NCI-H2107 treated with DMSO at 0.1 percent for 48 hours (cell line): Measurements from ENCODE around the gene FA2H.
"Not testable (repeated sequence)": the region's sequence is repeated elsewhere in the genome, so short reads cannot be mapped to it uniquely, and the experiment has no call there.

Experiments
- DNase-seq: peaks from one replicate; lab custom pipeline; 2025; ENCODE audit not compliant: unreplicated experiment; lab: John Stamatoyannopoulos, UW

The FA2H gene

DNA sequence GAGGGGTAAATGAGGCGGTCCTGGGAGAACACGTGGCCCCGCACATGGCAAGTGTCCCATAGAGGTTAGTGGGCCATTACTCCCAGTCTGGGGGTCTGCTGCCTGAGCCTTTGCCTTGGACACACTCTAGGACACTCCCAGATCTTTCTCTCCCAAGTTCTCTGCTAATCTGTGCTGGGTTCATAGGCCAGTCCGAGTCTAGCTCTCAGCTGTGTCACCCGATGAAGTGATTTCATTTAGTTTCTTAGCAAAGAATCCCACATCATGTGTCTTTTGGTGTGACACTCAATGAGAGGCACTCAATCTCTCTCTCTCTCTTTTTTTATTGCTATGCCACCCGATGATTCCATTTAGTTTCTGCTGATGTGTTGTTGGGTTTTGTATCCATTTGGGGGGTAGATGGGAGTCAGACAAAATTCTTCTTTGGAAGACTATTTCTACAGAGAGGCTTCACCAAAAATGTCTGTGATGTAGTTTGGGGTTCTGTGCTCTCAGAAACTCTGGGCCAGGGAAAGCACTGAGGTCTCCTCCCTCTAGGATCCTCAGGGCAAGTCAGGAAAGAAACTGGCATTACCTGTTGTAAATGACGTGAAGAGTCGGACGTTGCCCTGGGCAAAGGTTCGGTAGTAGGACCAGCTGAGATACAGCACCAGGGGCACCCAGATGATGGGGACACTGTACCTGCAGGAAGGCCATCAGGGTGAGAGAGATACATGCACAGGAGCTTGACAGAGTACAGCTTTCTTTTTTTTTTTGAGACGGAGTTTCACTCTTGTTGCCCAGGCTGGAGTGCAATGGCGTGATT is 48.8 kb downstream of the FA2H start:
- no peak for DNase-seq

DNA sequence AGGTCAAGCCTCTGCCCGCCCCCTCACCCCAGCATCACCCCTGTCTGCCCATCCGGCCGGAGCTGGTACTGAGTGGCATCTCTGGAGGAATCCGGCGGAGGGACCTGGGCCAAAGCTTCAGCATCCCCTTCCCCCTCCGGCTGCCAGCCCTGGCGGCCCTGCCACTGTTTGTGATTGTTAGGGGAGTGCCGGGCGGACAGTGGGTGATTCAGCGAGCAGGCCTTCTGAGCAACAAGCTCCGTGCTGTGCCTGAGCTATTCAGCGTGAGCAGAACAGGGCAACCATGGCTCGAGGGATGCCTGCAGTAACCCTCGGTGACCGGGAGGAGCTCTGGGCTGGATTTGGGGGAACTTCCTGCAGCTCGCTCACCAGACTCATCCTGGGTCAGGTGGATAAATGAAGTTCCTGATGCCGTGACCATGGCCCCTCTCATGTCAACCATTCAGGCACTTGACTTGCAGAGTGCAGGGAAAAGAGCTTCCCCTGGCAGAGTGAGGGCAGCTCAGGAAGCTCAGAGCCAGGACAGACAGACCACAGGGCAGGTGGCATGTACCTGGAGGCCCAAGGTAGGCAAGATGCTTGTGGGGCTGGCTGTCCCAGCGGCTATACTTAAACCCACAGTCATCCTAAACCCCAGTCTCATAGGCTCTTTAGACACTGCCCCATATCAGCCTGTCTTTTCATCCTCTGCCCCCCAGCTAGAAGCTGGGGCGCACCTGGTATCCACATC is 49.6 kb downstream of the FA2H start:
- no peak for DNase-seq

DNA sequence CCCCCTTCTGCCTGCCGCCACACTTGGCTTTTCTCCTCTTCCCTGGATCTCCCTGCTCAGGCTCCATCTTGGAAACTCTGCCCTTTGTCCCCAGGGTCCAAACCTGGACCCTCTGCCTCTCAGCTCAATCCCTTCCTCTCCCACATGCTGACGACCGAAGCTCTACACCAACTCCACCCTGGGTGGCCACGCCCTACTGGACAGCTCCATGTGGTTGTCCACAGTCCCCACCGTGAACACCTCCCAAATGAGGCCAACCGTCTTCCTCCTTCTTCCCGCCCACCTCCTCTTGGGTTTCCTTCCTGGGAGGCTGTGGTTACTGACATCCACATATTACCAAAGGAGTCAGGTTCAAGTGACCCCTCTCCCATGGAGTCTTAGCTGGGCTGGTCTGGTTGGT is 51.4 kb downstream of the FA2H start:
- no peak for DNase-seq

DNA sequence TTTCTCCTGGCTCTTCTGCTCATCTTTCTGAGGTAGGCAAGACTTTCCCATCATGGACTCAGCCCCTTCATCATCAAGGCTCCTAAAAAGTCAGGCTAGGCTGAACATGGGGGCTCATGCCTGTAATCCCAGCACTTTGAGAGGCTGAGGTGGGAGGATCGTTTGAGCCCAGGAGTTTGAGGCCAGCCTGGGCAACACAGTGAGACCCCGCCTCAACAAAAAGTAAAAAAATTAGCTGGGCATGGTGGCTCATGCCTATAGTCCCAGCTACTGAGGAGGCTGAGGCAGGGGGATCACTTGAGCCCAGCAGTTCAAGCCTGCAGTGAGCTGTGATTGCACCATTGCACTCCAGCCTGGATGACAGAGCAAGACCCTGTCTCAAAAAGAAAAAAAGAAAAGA is 52.5 kb downstream of the FA2H start:
- not testable (repeated sequence) for DNase-seq

DNA sequence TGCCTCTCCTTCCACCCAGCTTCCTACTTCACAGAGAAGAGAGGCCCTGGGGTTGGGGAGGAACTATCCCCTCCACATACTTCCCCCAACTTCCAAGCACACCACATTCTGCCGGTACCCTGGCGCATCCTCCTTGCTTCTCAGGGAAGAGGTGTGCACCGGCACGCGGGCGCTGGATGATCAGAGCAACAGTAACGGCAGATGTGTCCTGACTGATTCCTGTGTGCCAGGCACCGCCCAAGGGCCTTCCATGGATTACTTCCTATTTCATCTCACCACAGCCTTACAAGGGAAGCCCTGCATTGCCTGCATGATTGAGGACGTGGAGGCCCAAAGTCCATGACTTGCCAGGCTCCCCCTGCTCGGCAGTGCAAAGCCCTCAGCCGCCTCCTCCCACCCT is 52.9 kb downstream of the FA2H start:
- DNase-seq, result no peak

DNA sequence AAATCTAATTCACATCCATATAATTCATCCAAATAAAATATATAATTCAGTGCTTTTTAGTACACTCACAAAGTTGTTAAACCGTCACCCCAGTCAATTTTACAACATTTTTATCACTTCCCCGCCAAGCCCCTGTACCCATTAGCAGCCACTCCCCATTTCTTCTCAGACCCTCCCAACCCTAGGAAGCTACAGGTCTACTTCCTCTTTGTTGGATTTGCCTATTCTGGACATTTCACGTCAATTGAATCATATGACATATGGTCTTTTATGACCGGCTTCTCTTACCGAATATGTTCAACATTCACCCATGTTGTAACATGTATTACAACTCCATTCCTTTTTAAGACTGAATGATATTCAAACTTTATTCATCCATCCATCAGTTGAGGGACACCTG is 54.0 kb downstream of the FA2H start:
- no peak for DNase-seq

DNA sequence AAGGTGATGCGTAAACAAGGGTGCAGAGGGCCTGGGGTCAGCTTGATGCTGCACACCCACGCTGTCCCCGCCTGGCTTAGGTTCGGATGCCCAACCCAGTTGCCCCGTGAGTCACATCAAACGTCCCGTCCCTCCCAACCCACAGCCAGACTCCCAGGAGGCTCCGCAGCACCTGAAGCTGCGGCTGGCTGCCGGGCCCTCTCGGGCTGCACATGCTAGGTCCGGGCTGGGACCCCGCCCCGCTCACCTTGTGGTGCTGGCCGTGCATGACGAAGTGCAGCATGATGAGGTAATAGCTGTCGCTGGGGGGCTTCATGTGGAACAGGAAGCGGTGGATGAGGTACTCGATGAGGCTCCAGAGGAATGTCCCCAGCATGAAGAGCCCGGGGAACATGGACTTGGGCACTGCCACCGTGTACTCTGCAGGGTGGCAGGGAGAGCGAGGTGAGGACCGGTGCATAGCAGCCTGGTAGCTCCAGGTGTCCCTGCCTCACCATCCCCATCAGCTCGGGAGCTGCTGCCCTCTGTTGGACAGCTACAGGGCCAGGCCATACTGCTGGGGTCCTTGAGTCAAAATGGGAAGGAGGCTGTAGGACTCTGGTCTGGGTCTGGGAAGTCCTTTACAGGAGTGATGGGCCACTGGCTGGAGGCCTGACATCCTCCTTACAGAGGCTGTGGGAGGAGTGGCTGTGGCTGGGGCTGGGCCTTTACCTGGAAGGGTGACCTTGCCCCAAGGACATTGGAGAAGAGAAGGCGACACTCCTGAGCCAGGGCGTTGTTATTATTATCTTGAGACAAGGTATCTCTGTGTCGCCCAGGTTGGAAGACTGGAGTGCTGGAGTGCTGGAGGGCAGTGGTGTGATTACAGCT is 55.6 kb downstream of the FA2H start:
- DNase-seq, result no peak

DNA sequence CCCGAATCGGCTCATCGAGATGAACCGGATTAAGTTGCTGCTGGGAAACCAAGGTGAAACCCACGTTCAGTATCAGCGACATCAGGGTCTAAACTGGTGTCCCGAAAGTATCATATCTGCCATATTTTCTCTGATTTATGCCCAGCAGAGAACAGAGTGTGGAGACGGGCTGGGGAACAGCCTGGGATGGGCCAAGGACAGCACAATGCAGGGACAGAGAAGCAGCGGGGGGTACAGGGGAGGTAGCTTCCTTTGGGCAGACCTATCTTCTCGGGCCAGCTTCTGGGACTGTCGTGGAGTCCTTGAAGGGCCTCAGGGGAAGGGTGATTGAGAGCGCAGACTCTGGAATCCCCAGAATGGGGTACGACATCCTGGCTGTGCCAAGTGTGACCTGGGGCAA is 56.5 kb downstream of the FA2H start:
- no peak for DNase-seq

DNA sequence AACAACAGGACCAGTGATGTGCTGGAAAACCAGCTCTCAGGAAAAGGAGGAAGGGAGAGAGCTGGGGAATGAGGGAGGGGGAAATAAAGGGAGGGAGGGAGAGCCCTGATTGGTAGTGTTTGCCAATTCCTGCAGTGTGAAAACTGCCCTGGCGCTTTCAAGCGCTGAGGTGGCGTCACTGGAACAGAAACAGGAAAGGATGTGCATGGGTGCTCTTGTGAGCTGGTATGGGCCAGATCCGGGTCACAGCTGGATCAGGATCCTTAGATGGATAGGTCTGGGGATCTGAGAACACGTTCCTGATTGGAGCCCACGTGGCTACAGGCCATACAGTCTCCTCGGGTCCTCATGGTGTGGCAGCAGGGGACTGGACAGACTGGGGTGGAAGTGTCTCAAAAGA is 57.3 kb downstream of the FA2H start:
- DNase-seq, result no peak

DNA sequence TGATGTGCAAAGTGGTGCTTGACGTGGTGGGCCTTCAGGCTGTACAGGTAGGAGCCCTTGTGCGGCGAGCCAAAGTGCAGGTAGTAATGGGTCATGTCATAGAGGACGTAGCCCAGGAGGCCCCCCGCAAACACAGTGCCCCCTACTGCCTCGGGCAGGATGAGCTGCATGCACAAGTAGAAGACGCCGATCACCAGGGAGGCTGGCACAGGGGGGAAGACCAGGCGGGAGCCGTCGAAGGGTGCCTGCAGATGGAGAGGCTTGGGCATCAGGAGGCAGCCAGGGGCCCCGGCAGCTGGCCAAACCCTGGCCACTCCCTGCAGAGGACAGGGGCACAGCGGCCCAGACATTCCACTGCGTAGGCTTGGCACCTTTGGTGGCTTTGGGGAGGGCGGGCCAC is 58.3 kb downstream of the FA2H start:
- DNase-seq, result no peak

DNA sequence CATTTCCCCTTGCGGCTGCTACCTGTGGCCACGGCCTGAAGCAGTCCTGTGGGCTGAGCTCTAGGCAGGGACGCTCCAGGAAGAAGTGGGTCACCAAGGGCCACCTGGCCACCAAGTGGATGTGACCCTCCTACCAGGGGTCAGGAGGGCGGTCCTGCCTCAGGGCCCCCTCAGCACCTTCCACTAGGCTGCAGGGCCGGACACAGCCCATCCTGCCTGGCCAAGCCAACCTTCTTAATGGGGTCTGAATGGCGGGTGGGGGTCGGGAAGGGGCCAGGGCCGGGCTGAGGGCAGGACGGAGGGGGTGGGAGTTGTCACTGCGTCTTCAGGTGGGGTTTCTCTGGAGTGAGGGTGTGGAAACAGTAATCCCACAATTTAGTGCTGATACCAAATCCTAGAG is 60.7 kb downstream of the FA2H start:
- DNase-seq, result no peak

DNA sequence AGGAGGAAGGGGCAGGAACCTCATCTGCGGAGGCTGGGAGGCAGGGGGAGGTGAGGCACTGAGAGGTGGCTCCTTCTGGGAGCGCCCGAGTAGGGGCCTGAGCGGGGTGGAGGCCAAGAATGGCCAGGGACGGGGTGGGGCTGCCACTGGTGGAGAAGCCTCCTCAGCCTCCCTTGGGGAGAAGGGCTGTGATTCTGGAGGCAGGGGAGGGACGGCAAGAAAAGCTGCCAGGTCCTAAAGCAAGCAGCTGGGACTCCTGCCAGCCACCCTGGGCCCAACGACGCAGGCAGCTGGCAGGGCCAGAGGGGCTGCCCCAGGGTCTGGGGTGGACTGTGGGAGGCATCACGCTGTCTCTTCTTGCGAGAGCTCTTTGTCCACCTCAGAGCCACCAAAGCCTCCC is 61.3 kb downstream of the FA2H start:
- DNase-seq, result no peak

DNA sequence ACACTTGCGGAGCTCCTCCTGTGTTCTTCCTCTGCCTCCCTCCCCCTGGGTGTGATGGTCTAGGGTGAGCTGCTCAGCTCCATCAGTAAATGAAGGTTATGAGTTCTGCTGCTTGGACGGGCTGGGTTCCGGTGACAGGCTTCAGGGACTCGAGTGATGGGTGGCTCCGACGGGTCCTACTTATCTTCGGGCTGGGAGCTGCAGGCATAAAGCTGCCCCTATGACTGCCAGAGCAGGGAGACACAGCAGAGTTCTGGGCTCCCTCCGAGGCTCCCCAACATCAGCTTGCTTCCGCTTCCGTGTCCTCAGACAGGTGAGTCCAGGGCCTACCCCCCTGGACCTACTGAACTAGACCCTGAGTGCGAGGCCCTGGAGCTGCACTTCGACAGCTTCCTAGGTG is 62.7 kb downstream of the FA2H start:
- no peak for DNase-seq

DNA sequence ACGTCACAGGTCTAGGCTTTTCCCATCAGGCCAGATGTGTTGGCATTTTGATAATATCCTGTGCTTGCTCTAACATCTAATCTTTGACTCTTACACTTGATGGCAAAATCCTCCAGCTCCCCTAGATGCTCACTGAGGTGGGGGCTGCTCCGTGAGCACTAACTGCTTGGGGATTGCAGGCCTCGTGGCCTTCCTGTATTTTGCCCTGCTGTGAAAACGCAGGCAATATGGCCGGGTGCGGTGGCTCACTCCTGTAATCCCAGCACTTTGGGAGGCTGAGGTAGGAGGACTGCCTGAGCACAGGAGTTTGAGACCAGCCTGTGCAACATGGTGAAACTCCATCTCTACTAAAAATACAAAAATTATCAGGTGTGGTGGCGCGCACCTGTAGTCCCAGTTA is 64.2 kb downstream of the FA2H start:
- no peak for DNase-seq

DNA sequence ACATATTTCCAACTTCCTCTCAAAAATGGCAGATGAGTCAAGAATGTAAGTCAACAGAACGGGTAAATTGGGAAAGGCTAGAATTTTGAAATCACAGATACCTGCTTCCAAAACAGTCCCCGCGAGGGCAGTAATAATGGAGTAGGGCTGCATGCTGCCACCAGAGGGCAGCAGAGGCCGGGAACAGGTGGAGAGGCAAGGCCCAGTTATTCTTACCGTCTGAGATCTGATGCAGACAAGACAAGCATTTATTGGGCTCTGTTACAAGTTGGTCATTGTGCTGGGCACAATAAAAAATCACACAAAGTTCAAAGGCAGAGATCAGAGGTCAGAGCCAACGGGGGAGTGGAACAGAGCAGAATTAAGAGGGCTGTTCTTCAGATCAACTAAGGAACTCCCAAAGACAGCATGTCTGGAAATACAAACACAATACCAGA is 65.2 kb downstream of the FA2H start:
- peak; percentile 79 for DNase-seq

DNA sequence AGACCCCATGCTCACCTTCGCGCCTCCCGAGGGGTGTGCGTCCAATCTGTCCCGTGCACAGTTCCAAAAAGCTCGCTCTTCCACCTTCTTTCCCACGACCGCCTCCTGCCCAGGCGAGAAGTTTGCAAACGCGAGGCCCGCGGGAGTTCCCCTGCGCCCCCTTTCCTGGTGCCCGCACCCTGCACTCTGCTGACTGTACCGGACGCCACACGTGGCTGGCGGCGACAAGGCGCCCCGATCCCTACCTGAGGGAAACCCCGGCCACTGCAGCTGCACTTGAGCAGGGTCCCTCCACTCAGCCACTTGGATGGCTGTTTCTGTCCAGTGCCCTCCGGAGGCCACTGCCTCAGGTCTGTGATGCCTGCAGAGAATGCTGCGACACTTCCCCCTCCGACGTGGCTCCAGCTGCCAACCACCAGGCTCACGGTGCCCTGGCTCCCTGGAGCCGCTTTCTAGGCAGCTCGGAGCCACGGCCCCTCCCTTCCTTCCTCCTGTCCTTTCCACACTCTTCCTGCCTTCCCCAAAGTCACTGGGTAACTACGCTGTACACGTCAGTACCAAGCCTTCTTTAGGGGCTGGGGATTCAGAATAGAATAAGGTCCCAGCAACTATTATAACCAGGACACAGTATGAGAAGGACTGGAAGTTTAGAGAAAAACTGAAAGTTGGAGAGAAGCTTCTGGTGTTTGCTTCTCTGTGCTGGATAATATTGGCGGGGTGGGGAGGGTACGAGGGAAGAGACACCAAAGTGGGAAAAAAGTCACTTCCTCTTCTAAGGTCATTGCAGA is 74.0 kb downstream of the FA2H start, which contains the start of gene MLKL:
Gene MLKL, minus strand, starts transcription at position 425 of the 788 bp plus-strand sequence. CDS start 5,105 bp downstream, outside the sequence.
- no peak for DNase-seq

DNA sequence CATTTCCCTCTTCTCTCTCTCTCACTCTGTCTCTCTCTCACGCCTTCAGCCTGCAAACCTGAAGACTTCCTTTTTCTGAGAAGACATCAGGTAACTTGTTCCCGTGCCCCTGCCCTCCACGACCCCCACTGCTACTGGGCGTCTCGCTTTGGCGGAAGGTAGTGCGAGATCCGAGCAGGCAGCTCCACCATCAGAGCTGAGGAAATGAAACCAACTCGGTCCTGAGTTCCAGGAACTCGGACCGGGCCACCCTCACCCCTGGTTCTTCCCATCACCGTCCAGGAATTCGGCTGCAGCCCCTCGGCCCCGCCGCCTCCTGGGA is 74.5 kb downstream of the FA2H start:
- DNase-seq, result no peak

DNA sequence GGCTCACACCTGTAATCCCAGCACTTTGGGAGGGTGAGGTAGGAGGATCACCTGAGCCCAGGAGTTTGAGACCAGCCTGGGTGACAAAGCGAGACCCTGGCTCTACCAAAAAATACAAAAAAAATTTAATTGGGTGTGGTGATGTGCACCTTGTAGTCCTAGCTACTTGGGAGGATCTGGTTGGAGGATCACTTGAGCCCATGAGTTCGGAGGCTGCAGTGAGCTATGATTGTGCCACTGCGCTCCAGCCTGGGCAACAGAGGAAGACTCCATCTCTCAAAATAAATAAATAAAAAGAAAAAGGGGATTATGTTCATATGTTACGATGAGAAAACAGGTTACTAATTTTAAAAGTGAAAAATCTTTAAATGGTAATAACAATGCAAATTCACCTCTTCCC is 75.0 kb downstream of the FA2H start:
- DNase-seq, result no peak

DNA sequence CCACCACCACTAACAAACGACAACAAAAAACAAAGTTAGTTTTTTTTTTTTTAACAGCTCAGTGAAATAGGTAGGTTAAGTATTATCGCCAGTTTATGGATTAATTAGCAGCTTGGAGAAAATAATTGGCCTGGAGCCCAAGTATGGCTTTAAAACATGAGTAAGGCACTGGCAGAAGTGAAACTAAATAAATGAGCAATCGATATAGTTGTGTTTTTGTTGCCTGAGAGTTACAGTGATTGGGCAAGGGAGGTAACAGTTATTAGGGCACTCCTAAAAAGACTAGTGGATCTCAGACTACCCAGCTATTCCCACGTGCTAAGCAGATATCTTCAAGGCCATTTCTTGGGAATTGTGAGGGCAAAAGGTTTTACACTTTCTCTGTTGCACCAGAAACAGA is 76.4 kb downstream of the FA2H start:
- DNase-seq, result no peak

DNA sequence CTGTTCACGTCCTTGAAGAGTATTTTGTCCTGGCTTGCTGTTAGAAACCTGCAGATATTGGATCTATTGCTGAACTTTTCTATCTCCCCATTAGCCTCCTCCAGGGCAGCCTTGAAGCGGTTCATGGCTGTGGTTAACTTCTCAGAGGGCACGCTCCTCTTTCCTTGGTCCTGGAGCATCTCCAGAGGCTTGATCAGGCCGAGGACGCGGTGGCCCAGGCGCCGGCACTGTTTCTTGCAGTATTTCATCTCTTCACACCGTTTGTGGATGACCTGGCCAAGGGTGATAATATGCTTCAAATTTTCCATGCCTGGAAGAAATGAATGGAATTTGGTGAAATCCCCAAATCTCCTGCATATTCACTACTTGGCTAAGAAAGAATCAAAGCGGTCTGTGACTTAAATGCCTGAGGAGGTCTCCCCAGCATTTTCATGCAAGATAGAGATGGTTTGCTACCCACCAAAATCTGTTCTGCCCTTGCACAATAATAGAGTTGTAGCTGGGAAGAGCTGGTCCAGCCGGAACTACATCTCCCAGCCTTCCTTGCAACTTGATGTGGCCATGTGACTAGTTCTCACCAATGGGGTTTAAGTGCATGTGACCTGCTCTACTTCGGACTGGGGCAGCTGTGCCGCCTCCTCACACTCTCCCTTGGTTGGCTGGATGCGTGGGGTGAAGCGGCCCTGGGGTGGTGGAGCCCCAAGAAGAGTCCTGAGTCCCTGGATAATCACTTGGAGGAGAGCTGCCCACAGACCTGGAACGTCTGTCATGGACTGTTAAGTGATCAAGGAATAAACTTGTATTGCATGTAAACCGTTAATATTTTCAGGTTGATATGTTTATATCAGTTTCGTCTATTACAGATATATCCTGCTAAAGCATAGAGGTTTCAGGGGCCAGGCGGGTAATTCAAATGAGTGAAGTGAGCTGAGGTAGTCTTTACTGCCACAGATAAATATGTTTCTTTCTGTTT is 78.9 kb downstream of the FA2H start:
- peak; percentile 75 for DNase-seq
